Loucy (cell line): ENCODE results near the gene PRSS36.

Source experiments
- EZH2phosphoT487 ChIP-seq: fragments of 200-600 bp; IDR thresholded peaks from 2 replicates; pipeline ENCODE4 v1.6.1; 2018; ENCODE audit warnings: antibody characterized with exemption, mild to moderate bottlenecking, moderate library complexity, borderline replicate concordance
- TF ChIP-seq, protein P1 (sequence below): fragments of 200-600 bp; sonication (generic); conservative IDR thresholded peaks from 2 replicates; pipeline ENCODE4 v1.5.1; 2014; ENCODE audit warnings: mild to moderate bottlenecking, antibody characterized with exemption, low read length

DNA sequence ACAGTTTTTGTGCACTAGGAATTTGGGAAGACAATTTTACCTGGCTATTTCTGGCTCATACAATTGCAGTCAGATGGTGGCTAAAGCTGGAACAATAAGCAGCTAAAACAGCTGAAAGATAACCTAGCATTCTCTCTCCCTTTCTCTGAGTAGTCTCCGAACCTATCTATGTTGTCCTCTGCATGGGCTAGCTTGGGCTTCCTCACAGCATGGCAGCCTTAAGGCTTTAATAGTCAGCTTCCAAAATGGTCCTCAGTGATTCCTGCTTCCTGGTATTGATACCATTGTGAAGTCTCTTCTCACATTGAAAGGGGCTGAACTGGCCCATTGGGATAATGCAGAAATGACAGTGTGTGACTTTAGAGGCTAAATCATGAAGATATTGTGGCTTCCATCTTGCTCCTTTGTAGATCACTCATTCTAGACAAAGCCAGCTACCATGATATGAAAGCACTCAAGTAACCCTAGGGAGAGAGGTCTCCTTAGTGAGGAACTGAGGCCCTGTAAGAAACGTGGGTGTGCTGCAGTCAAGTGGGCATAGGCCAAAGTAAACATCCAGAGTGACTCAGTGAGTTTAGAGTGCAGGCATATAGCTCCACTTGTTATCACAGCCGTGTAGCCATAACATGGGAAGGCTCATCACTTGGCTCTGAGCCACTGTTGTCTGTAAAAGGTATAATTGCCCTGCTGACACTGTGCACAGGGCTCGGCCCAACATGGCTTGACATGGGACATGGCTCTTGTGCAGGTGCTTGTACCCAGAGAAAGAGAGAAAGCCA is 49.8 kb downstream of the PRSS36 start:
- TF ChIP-seq, protein P1, sequence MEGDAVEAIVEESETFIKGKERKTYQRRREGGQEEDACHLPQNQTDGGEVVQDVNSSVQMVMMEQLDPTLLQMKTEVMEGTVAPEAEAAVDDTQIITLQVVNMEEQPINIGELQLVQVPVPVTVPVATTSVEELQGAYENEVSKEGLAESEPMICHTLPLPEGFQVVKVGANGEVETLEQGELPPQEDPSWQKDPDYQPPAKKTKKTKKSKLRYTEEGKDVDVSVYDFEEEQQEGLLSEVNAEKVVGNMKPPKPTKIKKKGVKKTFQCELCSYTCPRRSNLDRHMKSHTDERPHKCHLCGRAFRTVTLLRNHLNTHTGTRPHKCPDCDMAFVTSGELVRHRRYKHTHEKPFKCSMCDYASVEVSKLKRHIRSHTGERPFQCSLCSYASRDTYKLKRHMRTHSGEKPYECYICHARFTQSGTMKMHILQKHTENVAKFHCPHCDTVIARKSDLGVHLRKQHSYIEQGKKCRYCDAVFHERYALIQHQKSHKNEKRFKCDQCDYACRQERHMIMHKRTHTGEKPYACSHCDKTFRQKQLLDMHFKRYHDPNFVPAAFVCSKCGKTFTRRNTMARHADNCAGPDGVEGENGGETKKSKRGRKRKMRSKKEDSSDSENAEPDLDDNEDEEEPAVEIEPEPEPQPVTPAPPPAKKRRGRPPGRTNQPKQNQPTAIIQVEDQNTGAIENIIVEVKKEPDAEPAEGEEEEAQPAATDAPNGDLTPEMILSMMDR, result no peak
- TF ChIP-seq EZH2phosphoT487, result no peak
